Measurements from ENCODE around the gene CEMP1.
A peak's percentile ranks its signal among the peaks of the same experiment; 100 is the strongest.

The CEMP1 gene

DNA sequence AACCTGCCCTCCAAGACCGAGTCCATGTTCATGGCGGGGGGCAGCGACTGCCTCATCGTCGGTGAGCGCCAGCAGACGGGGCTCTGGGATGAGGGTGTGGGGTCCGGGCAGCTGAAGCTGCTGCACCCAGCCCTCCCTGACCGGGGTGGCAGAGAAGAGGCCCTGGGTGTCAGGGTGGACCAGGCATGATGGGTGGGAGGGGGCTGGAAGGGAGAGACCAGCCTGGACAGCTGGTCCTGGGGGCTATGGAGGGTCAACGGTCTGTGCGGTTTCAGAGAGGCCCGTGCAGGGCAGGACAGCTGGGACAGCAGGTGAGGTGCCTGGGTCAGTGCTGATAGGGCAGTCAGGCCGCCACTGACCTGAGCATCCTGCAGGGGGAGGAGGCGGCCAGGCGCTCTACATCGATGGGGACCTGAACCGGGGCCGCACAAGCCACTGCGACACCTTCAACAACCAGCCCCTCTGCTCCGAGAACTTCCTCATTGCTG, 30.7 kb downstream of the CEMP1 start:
- DNase-seq, result no peak

- DNase-seq, result no peak
Measured at GRCh38 chr16:2499890-2500429, 31.2 kb downstream of the CEMP1 start.

- DNase-seq, result no peak
Measured at GRCh38 chr16:2499454-2499853, 31.8 kb downstream of the CEMP1 start.

- no peak for DNase-seq
Measured at GRCh38 chr16:2498531-2499253, 32.5 kb downstream of the CEMP1 start.

- no peak for DNase-seq
Measured at GRCh38 chr16:2497695-2498484, 33.3 kb downstream of the CEMP1 start.

- no peak for DNase-seq
Measured at GRCh38 chr16:2497116-2497630, 34.0 kb downstream of the CEMP1 start.

- DNase-seq, result no peak
Measured at GRCh38 chr16:2496223-2497115, 34.7 kb downstream of the CEMP1 start.

DNA sequence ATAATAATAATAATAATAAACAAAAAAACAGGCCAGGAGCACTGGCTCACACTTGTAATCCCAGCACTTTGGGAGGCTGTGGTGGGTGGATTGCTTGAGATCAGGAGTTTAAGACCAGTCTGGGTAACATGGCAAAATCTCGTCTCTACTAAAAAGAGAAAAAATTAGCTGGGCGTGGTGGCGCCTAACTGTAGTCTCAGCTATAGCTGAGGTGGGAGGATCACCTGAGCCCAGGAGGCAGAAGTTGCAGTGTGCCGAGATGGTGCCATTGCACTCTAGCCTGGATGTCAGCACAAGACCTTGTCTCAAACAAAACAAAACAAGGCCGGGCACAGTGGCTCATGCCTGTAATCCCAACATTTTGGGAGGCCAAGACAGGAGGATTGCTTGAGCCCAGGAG, 36.2 kb downstream of the CEMP1 start:
- no peak for DNase-seq

DNA sequence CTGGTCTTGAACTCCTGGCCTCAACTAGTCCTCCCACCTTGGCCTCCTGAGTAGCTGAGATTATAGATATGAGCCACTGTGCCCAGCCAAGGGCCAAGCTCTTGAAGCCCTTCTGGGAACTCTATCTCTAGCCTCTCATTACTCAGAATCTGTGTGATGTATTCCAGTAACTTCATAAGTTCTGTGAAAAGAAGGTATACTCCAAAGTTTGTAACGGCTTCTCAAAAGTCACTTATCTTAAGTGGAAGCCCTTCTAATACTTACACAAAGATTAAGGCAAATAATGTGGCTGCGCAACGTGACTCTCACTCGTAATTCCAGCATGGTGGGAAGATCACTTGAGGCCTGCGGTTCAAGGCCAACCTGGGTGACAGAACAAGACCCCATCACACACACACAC, 36.6 kb downstream of the CEMP1 start:
- DNase-seq, result no peak

GRCh38 chr16:2493605-2494004, 37.6 kb downstream of the CEMP1 start:
- DNase-seq, result no peak

- DNase-seq, result no peak
Measured at GRCh38 chr16:2492292-2492691, 38.9 kb downstream of the CEMP1 start.

DNA sequence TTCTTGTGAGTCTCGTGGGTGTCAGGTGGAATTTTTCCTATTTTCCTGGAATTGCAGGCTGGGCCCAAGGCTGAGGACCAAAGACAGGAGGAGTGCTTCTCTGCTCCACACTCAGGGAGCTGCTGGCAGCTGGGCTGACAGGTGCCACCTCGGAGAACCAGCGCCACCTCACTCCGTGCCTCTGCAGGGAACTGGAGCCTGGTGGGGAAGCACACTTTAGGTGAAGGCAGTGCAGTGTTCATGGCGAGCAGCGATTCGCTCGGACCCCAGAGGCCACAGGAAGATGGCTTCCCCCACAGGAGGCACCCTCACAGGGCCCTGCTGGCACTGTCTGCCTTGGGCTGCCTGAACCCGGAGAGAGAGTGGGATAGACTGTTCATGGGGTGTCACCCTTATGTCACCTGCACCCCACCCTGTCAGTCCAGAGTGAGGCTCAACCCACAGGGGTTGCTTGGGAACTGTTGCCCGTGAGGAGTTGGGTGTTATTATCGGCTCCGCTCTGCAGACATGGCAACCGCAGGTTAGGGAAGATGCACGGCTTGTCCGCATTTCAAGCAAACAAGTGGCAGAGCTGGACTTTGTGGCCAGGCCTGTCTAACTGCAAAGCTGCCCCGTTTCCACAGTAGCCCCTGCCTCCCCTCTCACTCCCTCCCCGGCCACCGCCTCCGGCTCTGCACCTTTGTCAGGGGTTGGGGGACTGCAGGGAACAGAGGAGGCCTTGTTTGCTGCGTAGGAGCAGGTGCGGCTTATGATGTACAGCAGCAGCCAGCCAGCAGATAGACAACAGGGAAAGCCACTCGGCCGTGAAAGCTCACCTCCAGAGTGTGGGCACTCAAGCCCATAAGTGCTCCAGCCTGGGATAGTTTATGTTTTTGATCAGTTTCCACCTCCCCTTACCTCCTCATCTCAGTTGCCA, 40.8 kb downstream of the CEMP1 start:
- no peak for DNase-seq

DNA sequence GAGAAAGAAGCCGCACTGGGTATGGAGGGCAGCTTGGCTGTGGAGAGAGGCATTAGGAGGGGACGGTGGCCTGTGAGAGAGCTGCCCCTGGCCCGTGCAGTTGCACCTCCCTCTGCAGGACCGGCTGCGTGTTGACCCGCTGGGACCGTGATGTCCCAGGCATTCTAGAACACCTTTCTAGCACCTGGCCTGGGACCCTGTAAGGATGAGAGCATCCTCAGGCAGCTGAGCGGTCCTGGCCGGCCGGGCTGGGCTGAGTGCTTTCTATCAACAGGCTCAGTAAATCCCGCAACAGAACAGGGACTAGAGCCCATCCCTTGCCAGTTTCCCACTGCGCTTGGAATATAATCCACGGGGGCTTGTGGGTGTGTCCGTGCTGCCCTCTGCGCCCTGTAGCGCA, 41.6 kb downstream of the CEMP1 start:
- no peak for DNase-seq

DNA sequence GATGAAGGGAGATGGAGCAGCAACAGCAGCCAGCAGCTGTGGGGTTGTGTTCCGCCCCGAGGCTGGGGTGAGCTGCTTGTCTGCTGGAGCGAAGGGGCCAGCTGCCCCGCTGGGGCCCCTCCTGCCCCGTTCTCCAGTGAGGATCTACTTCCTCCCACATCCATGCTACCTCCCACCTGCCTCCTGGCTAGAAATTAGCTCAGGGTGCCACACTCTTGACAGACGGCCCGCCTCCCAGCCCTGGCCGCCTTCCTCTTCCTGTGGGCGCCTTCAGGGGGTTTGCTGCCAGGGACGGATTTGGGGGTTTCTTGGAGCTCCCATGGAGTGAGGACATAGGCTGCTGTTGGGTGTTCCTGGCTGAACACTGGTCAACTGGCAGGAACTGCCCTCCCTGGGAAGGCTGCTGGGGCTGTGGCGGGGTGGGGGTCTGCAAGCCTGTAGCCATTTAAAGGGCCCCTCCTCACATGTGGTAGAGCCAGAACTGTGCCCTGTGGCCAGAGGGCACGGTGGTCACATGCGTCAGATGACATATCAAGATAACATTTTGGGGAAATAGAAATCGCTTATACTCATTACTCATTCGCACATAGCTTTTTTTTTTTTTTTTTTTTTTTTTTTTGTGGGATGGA, 43.2 kb downstream of the CEMP1 start:
- no peak for DNase-seq

GRCh38 chr16:2487517-2487842, 43.7 kb downstream of the CEMP1 start:
- no peak for DNase-seq

DNA sequence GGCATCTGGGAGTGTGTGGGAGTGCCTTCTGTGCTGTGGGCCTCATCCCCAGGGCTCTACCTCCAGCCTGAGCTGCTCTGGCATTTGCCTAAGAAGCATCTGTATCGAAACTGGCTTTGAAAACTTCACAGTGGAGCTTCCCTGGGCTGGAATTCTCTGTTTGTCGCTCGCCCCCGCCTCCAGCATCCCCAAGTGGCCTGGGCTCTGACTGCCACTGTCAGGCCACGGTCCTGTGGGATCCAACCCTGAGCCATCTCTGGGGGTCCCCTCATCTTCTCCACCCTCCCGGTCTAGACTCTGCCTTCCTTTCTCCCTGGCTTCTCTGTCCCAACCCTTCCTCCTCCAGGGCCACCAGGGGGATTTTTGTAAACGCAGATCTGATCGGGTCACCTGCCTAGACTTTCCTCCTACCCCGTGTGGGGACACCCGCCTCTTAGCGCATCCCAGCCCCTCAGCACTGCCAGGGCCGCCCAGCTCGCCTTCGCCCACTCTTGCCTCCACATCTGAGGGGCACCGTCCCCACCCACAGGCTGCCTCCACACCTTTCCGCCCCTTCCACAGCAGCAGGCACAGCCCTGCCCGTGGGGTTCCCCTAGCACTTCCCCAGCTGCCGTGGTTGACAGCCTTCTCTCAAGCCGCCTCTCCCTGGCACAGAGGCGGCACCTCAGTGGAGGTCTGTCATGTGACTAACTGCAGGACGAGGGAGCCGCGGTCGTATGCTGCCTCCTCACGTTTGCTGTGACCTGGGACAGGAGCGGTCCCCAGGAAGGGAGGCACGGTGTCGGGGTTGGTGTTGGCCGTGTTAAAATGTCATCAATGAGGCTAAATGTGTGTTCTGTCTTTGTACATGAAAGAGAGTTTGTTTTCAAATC, 44.3 kb downstream of the CEMP1 start:
- peak in 3 of 4 experiments; percentile 48 to 71 (median 70) for DNase-seq

- no peak for DNase-seq
Measured at GRCh38 chr16:2485811-2486507, 45.2 kb downstream of the CEMP1 start.

GRCh38 chr16:2484898-2485508, 46.2 kb downstream of the CEMP1 start:
- no peak for DNase-seq

All from activated naive CD4-positive, alpha-beta T cell (primary cell).